HG03378 (cell line): ENCODE results near the gene MAST3.

ENCODE experiments used
- ATAC-seq: cut with Tn5 transposase; IDR thresholded peaks from one replicate; pipeline ENCODE4 v1.9.1; 2021; ENCODE audit warnings: mild to moderate bottlenecking, moderate library complexity; ENCODE audit not compliant: unreplicated experiment

MAST3 gene

GRCh38 chr19:18131841-18132596 lies 34.4 kb downstream of the MAST3 start:
- no peak for ATAC-seq

- ATAC-seq = no peak
Measured at GRCh38 chr19:18135712-18136584, 38.4 kb downstream of the MAST3 start.

GRCh38 chr19:18137242-18137641 lies 39.7 kb downstream of the MAST3 start:
- ATAC-seq = no peak

- ATAC-seq = no peak
Measured at GRCh38 chr19:18137657-18138339, 40.2 kb downstream of the MAST3 start.

GRCh38 chr19:18140473-18140872 lies 42.9 kb downstream of the MAST3 start:
- ATAC-seq = no peak

- ATAC-seq = no peak
Measured at GRCh38 chr19:18141031-18141430, 43.5 kb downstream of the MAST3 start.

- ATAC-seq = no peak
Measured at GRCh38 chr19:18143902-18144301, 46.3 kb downstream of the MAST3 start.

- no peak for ATAC-seq
Measured at GRCh38 chr19:18144361-18144760, 46.8 kb downstream of the MAST3 start.

- no peak for ATAC-seq
Measured at GRCh38 chr19:18144906-18145305, 47.3 kb downstream of the MAST3 start.

- no peak for ATAC-seq
Measured at GRCh38 chr19:18145391-18145999, 47.9 kb downstream of the MAST3 start.

GRCh38 chr19:18147396-18147795 lies 49.8 kb downstream of the MAST3 start:
- ATAC-seq = no peak

- ATAC-seq = no peak
Measured at GRCh38 chr19:18149596-18149975, 52.0 kb downstream of the MAST3 start.

- no peak for ATAC-seq
Measured at GRCh38 chr19:18150776-18151624, 53.4 kb downstream of the MAST3 start.

GRCh38 chr19:18152442-18152816 lies 54.9 kb downstream of the MAST3 start:
- ATAC-seq = peak; percentile 73

GRCh38 chr19:18152817-18153555 lies 55.4 kb downstream of the MAST3 start, which contains the start of gene PIK3R2:
Gene PIK3R2, plus strand, starts transcription at chr19:18153163. Its CDS starts 2,717 bp downstream, at chr19:18155880.
- peak; percentile 60 for ATAC-seq

- ATAC-seq = no peak
Measured at GRCh38 chr19:18153556-18154134, 56.1 kb downstream of the MAST3 start.

GRCh38 chr19:18155095-18156087 lies 57.8 kb downstream of the MAST3 start:
- no peak for ATAC-seq

- ATAC-seq = no peak
Measured at GRCh38 chr19:18156268-18156667, 58.7 kb downstream of the MAST3 start.
